HG03060 (cell line): ENCODE measurements around the gene CFAP299.
A peak's percentile ranks its signal among the peaks of the same experiment; 100 is the strongest.

Experiments
- ATAC-seq: cut with Tn5 transposase; IDR thresholded peaks from one replicate; pipeline ENCODE4 v1.9.1; 2021; ENCODE audit warnings: low read depth, moderate number of reproducible peaks; ENCODE audit not compliant: unreplicated experiment

The CFAP299 gene

GRCh38 chr4:80989921-80990544, 654.5 kb downstream of the CFAP299 start:
- ATAC-seq, result peak; percentile 45

GRCh38 chr4:80990851-80991250, 655.3 kb downstream of the CFAP299 start:
- ATAC-seq, result no peak

- no peak for ATAC-seq
Measured at GRCh38 chr4:80999943-81000342, 664.4 kb downstream of the CFAP299 start.

- ATAC-seq, result peak; percentile 96
Measured at GRCh38 chr4:81003597-81004111, 668.1 kb downstream of the CFAP299 start.

GRCh38 chr4:81007417-81007816, 671.9 kb downstream of the CFAP299 start:
- ATAC-seq, result no peak
